KMS-11 (cell line): ENCODE data around the gene CENPO.
A peak's percentile ranks its signal among the peaks of the same experiment; 100 is the strongest.

Experiments used
- H2AFZ ChIP-seq: fragments of 200-600 bp; sonication (generic); 2 replicates; pipeline ENCODE4 v1.6.1; 2016; ENCODE audit warnings: antibody characterized with exemption, mixed run types, low read depth
- H3K27ac ChIP-seq: fragments of 200-600 bp; sonication (generic); 2 replicates; pipeline ENCODE4 v1.6.1; 2016; ENCODE audit warnings: mild to moderate bottlenecking, mixed run types
- H3K27me3 ChIP-seq: fragments of 200-600 bp; sonication (generic); 2 replicates; pipeline ENCODE4 v1.6.1; 2017; ENCODE audit warnings: mild to moderate bottlenecking, low read depth, mixed run types, moderate library complexity; ENCODE audit not compliant: insufficient read depth
- H3K36me3 ChIP-seq: fragments of 200-600 bp; sonication (generic); 2 replicates; pipeline ENCODE4 v1.6.1; 2017; ENCODE audit warnings: mild to moderate bottlenecking, mixed run types; ENCODE audit not compliant: insufficient read depth
- H3K4me1 ChIP-seq: fragments of 200-600 bp; sonication (generic); 2 replicates; pipeline ENCODE4 v1.6.1; 2016; ENCODE audit warnings: mild to moderate bottlenecking, low read depth, mixed run types; ENCODE audit not compliant: poor library complexity, severe bottlenecking
- H3K4me2 ChIP-seq: fragments of 200-600 bp; sonication (generic); 2 replicates; pipeline ENCODE4 v1.7.0; 2016; ENCODE audit warnings: mild to moderate bottlenecking, mixed run types
- H3K4me3 ChIP-seq: fragments of 200-600 bp; sonication (generic); IDR thresholded peaks from 2 replicates; pipeline ENCODE4 v1.6.1; 2017; ENCODE audit warnings: low read depth, low read length, mixed read lengths; ENCODE audit not compliant: insufficient read depth
- H3K79me2 ChIP-seq: fragments of 200-600 bp; sonication (generic); 2 replicates; pipeline ENCODE4 v1.6.1; 2016; ENCODE audit warnings: low read depth, mixed run types; ENCODE audit not compliant: insufficient read depth
- H3K9ac ChIP-seq: fragments of 200-600 bp; sonication (generic); 2 replicates; pipeline ENCODE4 v1.6.1; 2016; ENCODE audit warnings: mild to moderate bottlenecking, mixed run types
- H4K20me1 ChIP-seq: fragments of 200-600 bp; sonication (generic); 2 replicates; pipeline ENCODE4 v1.6.1; 2016; ENCODE audit warnings: mild to moderate bottlenecking, mixed run types; ENCODE audit not compliant: insufficient read depth
- CTCF ChIP-seq: fragments of 200-600 bp; sonication (generic); conservative IDR thresholded peaks from 2 replicates; pipeline ENCODE4 v1.6.1; 2017; ENCODE audit warnings: low read depth, mild to moderate bottlenecking, antibody characterized with exemption, low read length, moderate library complexity, mixed read lengths

Gene CENPO

GRCh38 chr2:24827321-24828237, 34.4 kb downstream of the CENPO start:
- Histone ChIP-seq H4K20me1 (no peaks in the 10 kb centered on the region), H2AFZ (no peak overlapping the region), H3K27me3 (no peaks in the 10 kb centered on the region), H3K79me2 (no peaks in the 10 kb centered on the region; the same call in 1 of the 2 replicates), H3K4me3 (no peak overlapping the region), H3K27ac (no peak overlapping the region), H3K9ac (no peak overlapping the region), H3K36me3 (no peaks in the 10 kb centered on the region), H3K4me2 (no peak overlapping the region), H3K4me1 (peaks cover 21% of the 10 kb centered on the region)
- peak; percentile 90 for TF ChIP-seq CTCF

- Histone ChIP-seq H3K27ac (no peak overlapping the region), H3K4me1 (peaks cover 14% of the 10 kb centered on the region), H3K79me2 (no peaks in the 10 kb centered on the region), H2AFZ (no peak overlapping the region), H3K4me2 (no peak overlapping the region), H3K36me3 (no peaks in the 10 kb centered on the region), H3K9ac (no peak overlapping the region), H4K20me1 (no peaks in the 10 kb centered on the region), H3K4me3 (no peak overlapping the region), H3K27me3 (no peaks in the 10 kb centered on the region)
- no peak for TF ChIP-seq CTCF
Measured at GRCh38 chr2:24828238-24828996, 35.2 kb downstream of the CENPO start.

- no peaks in the 10 kb centered on the region for H3K36me3 ChIP-seq
Measured at GRCh38 chr2:24830351-24830750, 37.1 kb downstream of the CENPO start.

DNA sequence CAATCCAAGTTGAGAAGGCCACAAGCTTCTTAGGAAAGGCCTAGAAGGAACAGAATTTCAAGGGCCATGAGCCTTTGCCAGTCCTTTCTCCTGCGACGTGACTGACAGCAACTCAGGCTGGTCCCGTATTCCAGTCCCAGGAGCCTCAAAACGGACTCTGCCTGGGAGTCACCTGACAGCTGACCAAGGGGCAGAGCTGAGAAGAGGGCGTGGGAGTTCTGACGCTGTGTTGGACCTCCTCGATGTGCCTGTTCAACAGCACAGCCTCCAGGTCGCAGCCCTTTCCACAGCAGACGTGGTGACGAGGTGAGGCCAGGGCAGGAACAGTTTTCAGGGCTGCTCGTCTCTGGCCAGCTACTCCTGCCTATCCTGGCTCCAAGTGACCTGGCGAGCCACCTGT, 37.6 kb downstream of the CENPO start:
- Histone ChIP-seq H3K27me3 (no peaks in the 10 kb centered on the region), H2AFZ (no peak overlapping the region), H3K4me1 (peaks cover 14% of the 10 kb centered on the region), H3K4me2 (no peak overlapping the region), H3K79me2 (no peaks in the 10 kb centered on the region), H3K9ac (no peak overlapping the region), H3K27ac (no peak overlapping the region), H3K4me3 (no peak overlapping the region), H3K36me3 (no peaks in the 10 kb centered on the region), H4K20me1 (no peaks in the 10 kb centered on the region)
- no peak for TF ChIP-seq CTCF

More at GRCh38 chr2:24830351-24830750, 37.1 kb downstream of the CENPO start:
- H3K4me2 ChIP-seq = no peak overlapping the region
- peaks cover 14% of the 10 kb centered on the region for H3K4me1 ChIP-seq
- no peaks in the 10 kb centered on the region for H4K20me1 ChIP-seq
- H3K27ac ChIP-seq = no peak overlapping the region
- no peak overlapping the region for H3K4me3 ChIP-seq
- no peak for TF ChIP-seq CTCF
- H3K9ac ChIP-seq = no peak overlapping the region
- H3K79me2 ChIP-seq = no peaks in the 10 kb centered on the region
- H2AFZ ChIP-seq = no peak overlapping the region
- H3K27me3 ChIP-seq = no peaks in the 10 kb centered on the region
